ENCODE data around the gene STXBP6. TPM values are rescaled to one million over a fixed set of nuclear protein-coding genes. Genes with fewer than 3 reads are reported as not detected.

STXBP6 gene
- total and polyA plus RNA-seq, 2 of the 13 experiments (the other 11 are each of a cell fraction or from before 2014, with no cell fraction given) = 35.3 to 42.8 TPM

GRCh38 chr14:24818058-24818822 lies 231.7 kb downstream of the STXBP6 start (continued):
- TF ChIP-seq ZNF687 (CRISPR knock-in tag; IDR thresholded peaks at IDR 0.05) (peak; percentile 97), BRF2 (CRISPR knock-in tag; IDR thresholded peaks at IDR 0.05) (0 out of 2 replicates have a peak, but pooled peaks have one; percentile 60), GRHL1 (CRISPR knock-in tag; conservative IDR thresholded peaks at IDR 0.05) (no peak), ZBTB20 (CRISPR knock-in tag; IDR thresholded peaks at IDR 0.05; ENCODE audit: borderline replicate concordance, low read depth) (peak; percentile 60; the same call in 1 of the 2 replicates), ZNF468 (CRISPR knock-in tag; IDR thresholded peaks at IDR 0.05) (no peak), MYC (CRISPR knock-in tag; IDR thresholded peaks at IDR 0.05; ENCODE audit: borderline replicate concordance) (peak; percentile 40; the same call in 1 of the 2 replicates), RFX1 (IDR thresholded peaks at IDR 0.05) (no peak), ZNF121 (CRISPR knock-in tag; IDR thresholded peaks at IDR 0.05) (no peak), FOXK1 (CRISPR knock-in tag; IDR thresholded peaks at IDR 0.05; ENCODE audit: borderline replicate concordance, low read depth) (peak; percentile 90; the same call in 1 of the 2 replicates), FOXO1 (CRISPR knock-in tag; IDR thresholded peaks at IDR 0.05) (peak; percentile 86), ZFY (CRISPR knock-in tag; IDR thresholded peaks at IDR 0.05) (peak; percentile 66; the same call in 1 of the 2 replicates), NBN (conservative IDR thresholded peaks at IDR 0.05) (no peak), ZFP82 (CRISPR knock-in tag; IDR thresholded peaks at IDR 0.05; ENCODE audit: borderline replicate concordance) (no peak), ZNF629 (CRISPR knock-in tag; conservative IDR thresholded peaks at IDR 0.05) (peak; percentile 67), ZBED4 (CRISPR knock-in tag; IDR thresholded peaks at IDR 0.05; ENCODE audit: borderline replicate concordance) (no peak), ZZZ3 (CRISPR knock-in tag; IDR thresholded peaks at IDR 0.05; ENCODE audit: borderline replicate concordance) (peak; percentile 87)

All from HepG2 (cell line).